ENCODE data around the gene WWC1.
A peak's percentile ranks its signal among the peaks of the same experiment; 100 is the strongest.

Gene WWC1

GRCh38 chr5:168451565-168451964 lies 160.1 kb downstream of the WWC1 start:
- no peak for FAIRE-seq

- no peak for FAIRE-seq
These were observed 163.8 kb downstream of the WWC1 start for GRCh38 chr5:168455201-168455600.

GRCh38 chr5:168457542-168457941 lies 166.1 kb downstream of the WWC1 start:
- no peak for FAIRE-seq

GRCh38 chr5:168460606-168461005 lies 169.2 kb downstream of the WWC1 start:
- no peak for FAIRE-seq

- FAIRE-seq = no peak
These were observed 171.6 kb downstream of the WWC1 start for GRCh38 chr5:168463081-168463480.

GRCh38 chr5:168464214-168464613 lies 172.8 kb downstream of the WWC1 start:
- no peak for FAIRE-seq

- no peak for FAIRE-seq
These were observed 173.2 kb downstream of the WWC1 start for GRCh38 chr5:168464641-168465040.

GRCh38 chr5:168467755-168468330 lies 176.4 kb downstream of the WWC1 start:
- no peak for FAIRE-seq

GRCh38 chr5:168468836-168469235 lies 177.4 kb downstream of the WWC1 start:
- no peak for FAIRE-seq

- FAIRE-seq = no peak
These were observed 178.4 kb downstream of the WWC1 start for GRCh38 chr5:168469816-168470215.

- FAIRE-seq = no peak
These were observed 180.3 kb downstream of the WWC1 start for GRCh38 chr5:168471785-168472184.

- no peak for FAIRE-seq
These were observed 180.9 kb downstream of the WWC1 start for GRCh38 chr5:168472329-168472728.

GRCh38 chr5:168474319-168474718 lies 182.9 kb downstream of the WWC1 start:
- FAIRE-seq = no peak

GRCh38 chr5:168477060-168477459 lies 185.6 kb downstream of the WWC1 start:
- no peak for FAIRE-seq

- no peak for FAIRE-seq
These were observed 187.7 kb downstream of the WWC1 start for GRCh38 chr5:168479166-168479565.

- FAIRE-seq = no peak
These were observed 189.2 kb downstream of the WWC1 start for GRCh38 chr5:168480601-168481000.

GRCh38 chr5:168481330-168481788 lies 189.9 kb downstream of the WWC1 start:
- FAIRE-seq = no peak

GRCh38 chr5:168482361-168482760 lies 190.9 kb downstream of the WWC1 start:
- no peak for FAIRE-seq

GRCh38 chr5:168486136-168486879 lies 194.9 kb downstream of the WWC1 start, which contains the start of gene RARS1:
Gene RARS1, plus strand, starts transcription at chr5:168486471. Its CDS starts 28 bp downstream, at chr5:168486499.
- FAIRE-seq = peak; percentile 29

- FAIRE-seq = no peak
These were observed 197.6 kb downstream of the WWC1 start for GRCh38 chr5:168489059-168489458.

GRCh38 chr5:168494057-168494555 lies 202.7 kb downstream of the WWC1 start:
- no peak for FAIRE-seq

- FAIRE-seq = no peak
These were observed 211.3 kb downstream of the WWC1 start for GRCh38 chr5:168502563-168503237.

- no peak for FAIRE-seq
These were observed 222.5 kb downstream of the WWC1 start for GRCh38 chr5:168513861-168514428.

All from endometrium (tissue), 2 donors.